Activated B cell treated with CpG ODN at 0.5 μM for 24 hours (primary cell): ENCODE data around the gene ATG101. TPM values are rescaled to one million over a fixed set of nuclear protein-coding genes. Genes with fewer than 3 reads are reported as not detected.

Source experiments
- ATAC-seq: fragments of 200-7000 bp; cut with Tn5 transposase; one replicate; pipeline ENCODE4 v1.10.0; 2021; ENCODE audit warnings: low read depth, mild to moderate bottlenecking, moderate library complexity
- CTCF ChIA-PET: fragments of 350-600 bp; sonication (Branson Sonifier 250); formaldehyde crosslinking; loops from one replicate; lab custom pipeline; 2021; ENCODE audit warnings: antibody characterized with exemption; lab: Charles Lee
- POLR2A ChIA-PET: fragments of 350-600 bp; sonication (Branson Sonifier 250); formaldehyde crosslinking; loops from one replicate; lab custom pipeline; 2021; ENCODE audit warnings: antibody characterized with exemption; lab: Charles Lee
- DNase-seq: peaks from one replicate; pipeline ENCODE4 v3.0.0; 2022
- H3K27ac Mint-ChIP-seq: one replicate; pipeline ENCODE4 v1.8.0; 2020; ENCODE audit warnings: mixed read lengths
- H3K27me3 Mint-ChIP-seq: one replicate; pipeline ENCODE4 v1.8.0; 2021; ENCODE audit warnings: mixed read lengths
- H3K36me3 Mint-ChIP-seq: one replicate; pipeline ENCODE4 v1.8.0; 2021; ENCODE audit warnings: low read depth, mixed read lengths
- H3K4me1 Mint-ChIP-seq: one replicate; pipeline ENCODE4 v1.8.0; 2021; ENCODE audit warnings: mixed read lengths
- H3K4me3 Mint-ChIP-seq: one replicate; pipeline ENCODE4 v1.8.0; 2020; ENCODE audit warnings: mild to moderate bottlenecking, mixed read lengths
- H3K9me3 Mint-ChIP-seq: one replicate; pipeline ENCODE4 v1.8.0; 2020; ENCODE audit warnings: mixed read lengths
- intact Hi-C: fragments of 100-400 bp; cut with micrococcal nuclease; formaldehyde crosslinking; loops from one replicate; pipeline ENCODE4 v1.15.1; 2024
- total RNA-seq: library from RNA; stranded (reverse); gene quantifications from 2 replicates; pipeline ENCODE4 v1.2.3, GENCODE V29; 2022
- TF ChIP-seq, protein P1 (sequence below): fragments of 200-600 bp; IDR thresholded peaks from one replicate; pipeline ENCODE4 v1.8.0; 2022; ENCODE audit warnings: antibody characterized with exemption, mild to moderate bottlenecking

The ATG101 gene
- total RNA-seq, 1 donor from 2014 or later, result 25.6 TPM

DNA sequence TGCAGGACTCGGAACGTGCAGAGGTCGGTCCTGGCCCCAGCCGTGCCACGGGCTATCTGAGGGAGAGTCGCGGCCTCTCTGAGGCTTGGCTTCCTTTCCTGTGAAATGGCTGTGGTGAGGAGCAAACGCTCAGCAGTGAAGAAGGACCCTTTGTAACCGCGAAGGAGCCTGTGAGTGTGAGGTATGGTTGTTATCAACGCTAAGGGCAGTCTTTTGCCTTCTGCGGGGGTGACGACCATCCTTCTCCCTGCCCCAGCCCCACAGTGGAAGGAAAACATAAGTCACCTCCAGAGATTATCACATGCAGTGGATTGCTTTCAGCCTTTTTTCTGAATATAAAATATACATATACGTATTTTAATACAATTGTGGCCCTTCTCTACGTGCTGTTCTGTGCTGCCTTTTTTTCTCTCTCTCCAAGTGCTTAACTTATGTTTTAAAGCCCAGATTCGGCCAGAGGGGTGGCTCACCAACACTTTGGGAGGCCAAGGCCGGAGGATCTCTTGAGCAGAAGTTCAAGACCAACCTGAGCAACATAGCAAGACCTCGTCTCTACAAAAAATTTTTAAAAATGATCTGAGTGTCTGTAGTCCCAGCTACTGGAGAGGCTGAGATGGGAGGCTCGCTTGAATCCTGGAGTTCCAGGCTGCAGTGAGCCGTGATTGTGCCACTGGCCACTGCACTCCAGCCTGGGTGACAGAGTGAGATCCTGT is 45.6 kb upstream of the ATG101 start:
- no peak overlapping the region for H3K27ac Mint-ChIP-seq

DNA sequence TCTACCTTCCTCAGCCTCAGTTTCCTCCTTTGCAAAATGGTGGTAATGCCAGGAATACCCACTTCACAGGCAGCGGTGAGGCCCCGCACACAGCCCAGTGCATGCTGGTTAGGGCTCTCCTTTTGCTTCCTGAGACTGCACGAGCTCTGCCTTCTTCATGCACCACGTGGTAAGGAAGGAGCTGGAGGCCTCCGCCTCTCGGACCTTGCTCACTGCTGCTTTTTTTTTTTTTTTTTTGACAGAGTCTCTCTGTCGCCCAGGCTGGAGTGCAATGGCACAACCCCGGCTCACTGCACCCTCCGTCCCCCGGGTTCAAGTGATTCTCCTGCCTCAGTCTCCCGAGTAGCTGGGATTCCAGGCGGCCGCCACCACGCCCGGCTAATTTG is 44.9 kb upstream of the ATG101 start:
- Mint-ChIP-seq H3K27ac (no peak overlapping the region), H3K4me3 (peak overlapping the region; percentile 86), H3K9me3 (no peaks in the 10 kb centered on the region), H3K4me1 (peaks cover 57% of the 10 kb centered on the region), H3K36me3 (no peaks in the 10 kb centered on the region), H3K27me3 (no peaks in the 10 kb centered on the region)
- ChIA-PET CTCF (interaction anchor here (0.7 to 13.2 kb wide), 27 partner anchors 9 to 981 kb away, joined by 3 to 342 read pairs (median 7); partner anchors contain the start of genes ATG101, EIF4B, NR4A1 and SMIM41), POLR2A (interaction anchor here (0.6 to 7.5 kb wide), 12 partner anchors 11 to 145 kb away, joined by 3 to 217 read pairs (median 18); partner anchors contain the start of genes ATG101, NR4A1 and TAMALIN)
- DNase-seq (no peak), ATAC-seq (no peak)
- TF ChIP-seq, protein P1, sequence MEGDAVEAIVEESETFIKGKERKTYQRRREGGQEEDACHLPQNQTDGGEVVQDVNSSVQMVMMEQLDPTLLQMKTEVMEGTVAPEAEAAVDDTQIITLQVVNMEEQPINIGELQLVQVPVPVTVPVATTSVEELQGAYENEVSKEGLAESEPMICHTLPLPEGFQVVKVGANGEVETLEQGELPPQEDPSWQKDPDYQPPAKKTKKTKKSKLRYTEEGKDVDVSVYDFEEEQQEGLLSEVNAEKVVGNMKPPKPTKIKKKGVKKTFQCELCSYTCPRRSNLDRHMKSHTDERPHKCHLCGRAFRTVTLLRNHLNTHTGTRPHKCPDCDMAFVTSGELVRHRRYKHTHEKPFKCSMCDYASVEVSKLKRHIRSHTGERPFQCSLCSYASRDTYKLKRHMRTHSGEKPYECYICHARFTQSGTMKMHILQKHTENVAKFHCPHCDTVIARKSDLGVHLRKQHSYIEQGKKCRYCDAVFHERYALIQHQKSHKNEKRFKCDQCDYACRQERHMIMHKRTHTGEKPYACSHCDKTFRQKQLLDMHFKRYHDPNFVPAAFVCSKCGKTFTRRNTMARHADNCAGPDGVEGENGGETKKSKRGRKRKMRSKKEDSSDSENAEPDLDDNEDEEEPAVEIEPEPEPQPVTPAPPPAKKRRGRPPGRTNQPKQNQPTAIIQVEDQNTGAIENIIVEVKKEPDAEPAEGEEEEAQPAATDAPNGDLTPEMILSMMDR, result no peak
- intact Hi-C loops, result loop anchor here (1.0 to 5.0 kb wide), 8 partner anchors 8 to 603 kb away; partner anchors contain the start of genes ATG101, NR4A1 and SLC4A8

More for the DNA sequence above, 45.6 kb upstream of the ATG101 start:
- ATAC-seq (no peak), DNase-seq (no peak)
- ChIA-PET POLR2A (interaction anchor here (0.6 to 7.5 kb wide), 11 partner anchors 9 to 345 kb away, joined by 3 to 217 read pairs (median 22); partner anchors contain the start of genes ATG101, NR4A1 and TAMALIN), CTCF (interaction anchor here (0.7 to 13.2 kb wide), 17 partner anchors 7 to 491 kb away, joined by 3 to 342 read pairs (median 17); partner anchors contain the start of genes ATG101, NR4A1, SMIM41 and TAMALIN)
- H3K9me3 Mint-ChIP-seq, result no peaks in the 10 kb centered on the region
- H3K4me1 Mint-ChIP-seq, result peaks cover 57% of the 10 kb centered on the region
- H3K36me3 Mint-ChIP-seq, result no peaks in the 10 kb centered on the region
- TF ChIP-seq, protein P1, result peak; percentile 33
- H3K27me3 Mint-ChIP-seq, result no peaks in the 10 kb centered on the region
- intact Hi-C loops, result loop anchor here (1.0 to 5.0 kb wide), 5 partner anchors 18 to 983 kb away; partner anchors contain the start of genes EIF4B, SLC4A8 and TAMALIN
- H3K4me3 Mint-ChIP-seq, result peak overlapping the region; percentile 81

DNA sequence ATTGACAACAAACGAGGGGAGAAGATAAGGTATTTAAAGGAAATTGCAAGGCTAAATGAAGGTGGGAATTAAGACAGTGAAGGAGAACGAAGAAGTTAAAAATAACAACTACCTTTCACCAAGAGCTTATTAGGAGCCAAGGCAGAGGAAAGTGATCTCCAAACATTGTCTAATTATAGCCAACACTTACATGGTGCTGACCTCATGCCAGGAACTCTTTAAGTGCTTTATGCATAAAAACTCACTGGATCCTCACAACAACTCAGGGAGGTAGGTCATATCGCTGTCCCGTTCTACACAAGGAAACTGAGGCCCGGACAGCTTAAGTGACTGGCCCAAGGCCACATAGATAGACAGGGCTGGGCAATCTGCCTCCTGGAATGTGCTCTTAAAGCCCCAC is 43.5 kb upstream of the ATG101 start:
- Mint-ChIP-seq H3K9me3 (no peaks in the 10 kb centered on the region), H3K27me3 (no peaks in the 10 kb centered on the region), H3K27ac (peak overlapping the region; percentile 83), H3K36me3 (no peaks in the 10 kb centered on the region), H3K4me1 (peaks cover 44% of the 10 kb centered on the region), H3K4me3 (no peak overlapping the region)
- ChIA-PET POLR2A (interaction anchor here (0.7 to 7.5 kb wide), 8 partner anchors 11 to 92 kb away, joined by 3 to 217 read pairs (median 30); partner anchors contain the start of genes ATG101, NR4A1 and TAMALIN), CTCF (interaction anchor here (1.1 to 13.2 kb wide), 20 partner anchors 8 to 98 kb away, joined by 3 to 342 read pairs (median 16); partner anchors contain the start of genes ATG101, NR4A1, SMIM41 and TAMALIN)
- DNase-seq (no peak), ATAC-seq (no peak)
- TF ChIP-seq, protein P1, result no peak
- intact Hi-C loops, result no loop called here

- Mint-ChIP-seq H3K36me3 (no peaks in the 10 kb centered on the region), H3K4me3 (no peak overlapping the region), H3K27me3 (no peaks in the 10 kb centered on the region), H3K4me1 (peaks cover 42% of the 10 kb centered on the region), H3K27ac (no peak overlapping the region), H3K9me3 (no peaks in the 10 kb centered on the region)
- intact Hi-C loops, result no loop called here
- TF ChIP-seq, protein P1, result no peak
- CTCF ChIA-PET, result interaction anchor here (1.4 to 13.2 kb wide), 10 partner anchors 11 to 97 kb away, joined by 3 to 342 read pairs (median 78); partner anchors contain the start of genes ATG101, SMIM41 and TAMALIN
- DNase-seq, result no peak
- POLR2A ChIA-PET, result interaction anchor here (2.9 to 3.2 kb wide), 2 partner anchors 55 to 91 kb away, joined by 22 to 37 read pairs; no protein-coding TSS in a partner anchor
- ATAC-seq, result no peak
These were observed 42.5 kb upstream of the ATG101 start for GRCh38 chr12:52027085-52027843.
